Sciatic nerve (tissue), 1 donor: ENCODE measurements around the gene MAP3K12. TPM values are rescaled to one million over a fixed set of nuclear protein-coding genes. Genes with fewer than 3 reads are reported as not detected.

Experiments used
- total RNA-seq: library from RNA; stranded (reverse); fragmentation: NEBNext Ultra II Directional; extraction: Animal tissue kit (Norgen Biotek cat#: 25700); gene quantifications from one replicate; pipeline ENCODE4 v1.2.1, GENCODE V29; 2021
- donor health status: DM: no; HTN: no; CAD: no.

The MAP3K12 gene
- total RNA-seq, 1 donor from 2014 or later, result 28.6 TPM

Other genes with a start within 250 kb of the MAP3K12 start
- gene ESPL1, start 231.2 kb downstream of the MAP3K12 start, total RNA-seq, result 1.2 TPM
- 490 TPM for gene PFDN5, start 203.9 kb downstream of the MAP3K12 start, total RNA-seq
- 31.9 TPM for gene MYG1, start 199.8 kb downstream of the MAP3K12 start, total RNA-seq
- gene AAAS, start 177.8 kb downstream of the MAP3K12 start, total RNA-seq, result 41.1 TPM
- gene SP7, start 163.1 kb downstream of the MAP3K12 start, total RNA-seq, result 0.31 TPM
- 101 TPM for gene SP1, start 119.3 kb downstream of the MAP3K12 start, total RNA-seq
- not detected for gene AMHR2, start 75.6 kb downstream of the MAP3K12 start, total RNA-seq
- 86.4 TPM for gene PRR13, start 57.7 kb downstream of the MAP3K12 start, total RNA-seq
- 772 TPM for gene PCBP2, start 47.4 kb downstream of the MAP3K12 start, total RNA-seq
- gene TARBP2, start 1.8 kb upstream of the MAP3K12 start, total RNA-seq, result 19.4 TPM
- gene NPFF, start 8.0 kb upstream of the MAP3K12 start, total RNA-seq, result not detected
- 62.5 TPM for gene ATF7, start 126.9 kb upstream of the MAP3K12 start, total RNA-seq
- 148 TPM for gene ATP5MC2, start 176.6 kb upstream of the MAP3K12 start, total RNA-seq
- 206 TPM for gene CALCOCO1, start 228.0 kb upstream of the MAP3K12 start, total RNA-seq